Esophagus squamous epithelium (tissue), 4 donors: ENCODE measurements around the gene GRK5.

ENCODE experiments used
- CTCF ChIP-seq, 6 experiments: fragments of 450-650 bp in 4 of 6; fragments of 200-600 bp in 2 of 6; sonication (generic) in 2 of 6; IDR thresholded peaks; one replicate each; pipeline ENCODE4 v1.5.1; 2016 to 2019; ENCODE audit warnings: antibody characterized with exemption in 6 of 6, mild to moderate bottlenecking in 4 of 6, moderate library complexity in 4 of 6
- POLR2A ChIP-seq, 4 donors: fragments of 450-650 bp; IDR thresholded peaks; one replicate each; pipeline ENCODE4 v1.6.1; 2017; ENCODE audit warnings: antibody characterized with exemption in 4 of 4, mild to moderate bottlenecking in 4 of 4, moderate library complexity in 3 of 4

- no peak for TF ChIP-seq CTCF (IDR thresholded peaks at IDR 0.05)
- no peak for TF ChIP-seq POLR2A (IDR thresholded peaks at IDR 0.05)
Observed at GRCh38 chr10:119368581-119368980, 161.2 kb downstream of the GRK5 start.
